Fibroblast of pulmonary artery (primary cell): ENCODE results near the gene ARHGEF7.
"Not testable (repeated sequence)": the region's sequence is repeated elsewhere in the genome, so short reads cannot be mapped to it uniquely, and the experiment has no call there.

Experiments used
- DNase-seq: peaks from one replicate; pipeline ENCODE4 v3.0.0-alpha.2; 2010; ENCODE audit warnings: low read depth
- H3K4me3 ChIP-seq: replicated peaks from 2 replicates; pipeline ENCODE4 v1.5.1; 2011; ENCODE audit warnings: low read depth, mild to moderate bottlenecking, control low read depth, low read length, moderate library complexity
- TF ChIP-seq, protein P1 (sequence below): IDR thresholded peaks from 2 replicates; pipeline ENCODE4 v1.5.1; 2011; ENCODE audit warnings: mild to moderate bottlenecking, control low read depth, low read length, inconsistent platforms; ENCODE audit errors: missing control alignments

The ARHGEF7 gene

GRCh38 chr13:111255228-111255790, 140.2 kb downstream of the ARHGEF7 start:
- no peak overlapping the region for H3K4me3 ChIP-seq
- DNase-seq, result no peak
- TF ChIP-seq, protein P1, sequence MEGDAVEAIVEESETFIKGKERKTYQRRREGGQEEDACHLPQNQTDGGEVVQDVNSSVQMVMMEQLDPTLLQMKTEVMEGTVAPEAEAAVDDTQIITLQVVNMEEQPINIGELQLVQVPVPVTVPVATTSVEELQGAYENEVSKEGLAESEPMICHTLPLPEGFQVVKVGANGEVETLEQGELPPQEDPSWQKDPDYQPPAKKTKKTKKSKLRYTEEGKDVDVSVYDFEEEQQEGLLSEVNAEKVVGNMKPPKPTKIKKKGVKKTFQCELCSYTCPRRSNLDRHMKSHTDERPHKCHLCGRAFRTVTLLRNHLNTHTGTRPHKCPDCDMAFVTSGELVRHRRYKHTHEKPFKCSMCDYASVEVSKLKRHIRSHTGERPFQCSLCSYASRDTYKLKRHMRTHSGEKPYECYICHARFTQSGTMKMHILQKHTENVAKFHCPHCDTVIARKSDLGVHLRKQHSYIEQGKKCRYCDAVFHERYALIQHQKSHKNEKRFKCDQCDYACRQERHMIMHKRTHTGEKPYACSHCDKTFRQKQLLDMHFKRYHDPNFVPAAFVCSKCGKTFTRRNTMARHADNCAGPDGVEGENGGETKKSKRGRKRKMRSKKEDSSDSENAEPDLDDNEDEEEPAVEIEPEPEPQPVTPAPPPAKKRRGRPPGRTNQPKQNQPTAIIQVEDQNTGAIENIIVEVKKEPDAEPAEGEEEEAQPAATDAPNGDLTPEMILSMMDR, result no peak

DNA sequence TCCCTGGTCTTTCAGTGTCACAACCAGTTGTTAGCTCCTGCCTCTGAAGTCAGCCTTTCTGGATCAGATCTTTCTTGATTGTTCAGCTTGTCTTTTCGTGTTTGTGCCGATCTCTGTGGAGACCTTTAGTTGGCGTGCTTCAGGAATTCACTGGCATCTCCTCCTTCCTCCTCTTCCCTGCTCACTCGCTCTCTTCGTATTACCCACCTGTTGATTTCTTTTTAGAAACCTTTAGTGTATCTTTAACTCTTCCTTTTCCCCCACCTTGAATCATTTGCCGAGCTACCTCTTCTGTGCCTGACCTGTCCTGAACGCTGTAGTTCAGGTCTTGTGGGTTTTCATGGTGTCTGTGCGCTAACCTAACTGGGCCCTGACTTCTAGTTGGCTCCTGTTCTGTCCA, 141.3 kb downstream of the ARHGEF7 start:
- TF ChIP-seq, protein P1, result no peak
- H3K4me3 ChIP-seq, result no peak overlapping the region
- DNase-seq, result no peak

- no peak for DNase-seq
Observed at GRCh38 chr13:111256946-111257345, 141.8 kb downstream of the ARHGEF7 start.

GRCh38 chr13:111257899-111258298, 142.8 kb downstream of the ARHGEF7 start:
- not testable (repeated sequence) for DNase-seq, H3K4me3 ChIP-seq

More at GRCh38 chr13:111256946-111257345, 141.8 kb downstream of the ARHGEF7 start:
- TF ChIP-seq, protein P1, result no peak
- no peak overlapping the region for H3K4me3 ChIP-seq

GRCh38 chr13:111258637-111259036, 143.5 kb downstream of the ARHGEF7 start:
- TF ChIP-seq, protein P1, result no peak
- H3K4me3 ChIP-seq, result no peak overlapping the region
- DNase-seq, result no peak

DNA sequence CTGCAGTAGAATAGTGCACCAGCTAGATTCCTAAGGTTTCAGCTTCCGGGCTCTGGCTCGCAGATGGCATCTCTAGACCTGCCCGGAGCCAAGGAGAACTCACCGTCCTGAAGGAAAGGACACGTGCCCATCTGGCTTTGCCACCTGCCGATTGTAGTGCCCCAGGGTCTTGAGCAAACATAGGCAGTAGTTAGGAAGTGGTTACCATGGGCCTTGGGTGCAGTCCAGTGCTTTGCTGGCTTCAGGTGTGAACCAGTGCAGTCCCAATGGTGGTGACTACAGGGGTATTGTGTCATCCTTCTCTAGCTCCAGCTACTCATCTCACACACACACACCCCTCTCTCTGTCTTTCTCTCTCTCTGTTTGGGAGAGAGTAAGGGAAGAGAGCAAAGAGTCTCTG, 143.9 kb downstream of the ARHGEF7 start:
- no peak for DNase-seq
- TF ChIP-seq, protein P1, result no peak
- H3K4me3 ChIP-seq, result no peak overlapping the region

DNA sequence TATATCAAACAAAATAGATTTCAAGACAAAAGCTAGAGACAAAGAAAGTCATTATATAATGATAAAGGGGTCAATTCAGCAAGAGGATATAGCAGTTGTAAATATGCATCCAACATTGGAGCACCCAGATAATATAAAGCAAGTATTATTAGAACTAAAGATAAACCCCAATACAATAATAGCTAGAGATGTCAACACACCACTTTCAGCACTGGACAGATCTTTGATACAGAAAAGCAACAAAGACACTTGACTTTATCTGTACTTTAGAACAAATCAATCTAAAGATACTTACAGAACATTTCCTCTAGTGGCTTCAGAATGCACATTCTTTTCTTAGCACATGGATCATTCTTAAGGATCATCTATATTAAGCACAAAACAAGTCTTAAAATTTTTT, 146.2 kb downstream of the ARHGEF7 start:
- TF ChIP-seq, protein P1, result no peak
- no peak for DNase-seq
- no peak overlapping the region for H3K4me3 ChIP-seq

DNA sequence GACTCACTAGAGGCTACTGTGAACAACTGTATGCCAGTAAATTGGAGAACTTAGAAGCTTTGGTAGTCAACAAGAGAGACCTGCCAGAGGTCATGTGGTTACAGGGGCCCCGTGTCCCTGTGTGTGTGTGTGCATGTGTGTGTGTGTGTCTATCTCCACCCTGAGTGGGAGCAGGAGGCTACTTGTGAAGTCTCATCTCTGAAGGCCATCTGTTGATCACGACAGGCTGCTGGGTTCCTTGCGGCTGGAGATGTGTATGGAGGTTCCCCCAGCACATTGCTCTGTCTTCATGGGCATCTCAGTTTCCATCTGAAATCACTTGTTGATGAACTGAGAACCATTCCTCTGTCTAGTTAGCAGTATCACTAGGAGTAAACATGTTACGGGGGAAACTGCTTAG, 147.2 kb downstream of the ARHGEF7 start:
- no peak overlapping the region for H3K4me3 ChIP-seq
- DNase-seq, result no peak
- TF ChIP-seq, protein P1, result no peak
